ENCODE data around the gene ENO1.
A peak's percentile ranks its signal among the peaks of the same experiment; 100 is the strongest.

The ENO1 gene

GRCh38 chr1:8910331-8910730, 31.8 kb upstream of the ENO1 start:
- no peak overlapping the region for H3K4me3 ChIP-seq (ENCODE audit: low read depth, low read length)
- DNase-seq (ENCODE audit: low read depth) = peak; percentile 26
- TF ChIP-seq CTCF (IDR thresholded peaks at IDR 0.05; ENCODE audit: low read depth, low read length) = peak; percentile 11
- no peak for TF ChIP-seq MYC (IDR thresholded peaks at IDR 0.05; ENCODE audit: low read depth, low read length)
- no peak for TF ChIP-seq POLR2A (IDR thresholded peaks at IDR 0.05; ENCODE audit: extremely low read depth, insufficient read length)
- TF ChIP-seq MAX (IDR thresholded peaks at IDR 0.05; ENCODE audit: low read depth, low read length) = no peak

GRCh38 chr1:8908388-8909151, 30.1 kb upstream of the ENO1 start:
- H3K4me3 ChIP-seq (ENCODE audit: low read depth, low read length) = no peak overlapping the region
- TF ChIP-seq POLR2A (IDR thresholded peaks at IDR 0.05; ENCODE audit: extremely low read depth, insufficient read length) (no peak), MYC (IDR thresholded peaks at IDR 0.05; ENCODE audit: low read depth, low read length) (no peak), MAX (IDR thresholded peaks at IDR 0.05; ENCODE audit: low read depth, low read length) (no peak), CTCF (IDR thresholded peaks at IDR 0.05; ENCODE audit: low read depth, low read length) (no peak)
- DNase-seq (ENCODE audit: low read depth) = peak; percentile 32

- DNase-seq (ENCODE audit: low read depth) = no peak
- H3K4me3 ChIP-seq (ENCODE audit: low read depth, low read length) = no peak overlapping the region
- TF ChIP-seq POLR2A (IDR thresholded peaks at IDR 0.05; ENCODE audit: extremely low read depth, insufficient read length) (no peak), MAX (IDR thresholded peaks at IDR 0.05; ENCODE audit: low read depth, low read length) (no peak), CTCF (IDR thresholded peaks at IDR 0.05; ENCODE audit: low read depth, low read length) (no peak), MYC (IDR thresholded peaks at IDR 0.05; ENCODE audit: low read depth, low read length) (no peak)
Measured at GRCh38 chr1:8905582-8906191, 27.2 kb upstream of the ENO1 start.

- DNase-seq (ENCODE audit: low read depth) = no peak
- no peak for TF ChIP-seq POLR2A (IDR thresholded peaks at IDR 0.05; ENCODE audit: extremely low read depth, insufficient read length)
- no peak for TF ChIP-seq MAX (IDR thresholded peaks at IDR 0.05; ENCODE audit: low read depth, low read length)
- TF ChIP-seq CTCF (IDR thresholded peaks at IDR 0.05; ENCODE audit: low read depth, low read length) = no peak
- TF ChIP-seq MYC (IDR thresholded peaks at IDR 0.05; ENCODE audit: low read depth, low read length) = no peak
- H3K4me3 ChIP-seq (ENCODE audit: low read depth, low read length) = no peak overlapping the region
Measured at GRCh38 chr1:8903908-8904650, 25.6 kb upstream of the ENO1 start.

- no peak overlapping the region for H3K4me3 ChIP-seq (ENCODE audit: low read depth, low read length)
- peak; percentile 36 for DNase-seq (ENCODE audit: low read depth)
- TF ChIP-seq CTCF (IDR thresholded peaks at IDR 0.05; ENCODE audit: low read depth, low read length) = no peak
- no peak for TF ChIP-seq MYC (IDR thresholded peaks at IDR 0.05; ENCODE audit: low read depth, low read length)
- no peak for TF ChIP-seq POLR2A (IDR thresholded peaks at IDR 0.05; ENCODE audit: extremely low read depth, insufficient read length)
- TF ChIP-seq MAX (IDR thresholded peaks at IDR 0.05; ENCODE audit: low read depth, low read length) = no peak
Measured at GRCh38 chr1:8903410-8903809, 24.9 kb upstream of the ENO1 start.
